H9 (cell line): Measurements from ENCODE around the gene TNKS1BP1. TPM values are rescaled to one million over a fixed set of nuclear protein-coding genes. Genes with fewer than 3 reads are reported as not detected.

ENCODE experiments used
- DNase-seq: peaks from one replicate; pipeline ENCODE4 v3.0.0-alpha.2; 2017
- H2AFZ ChIP-seq: one replicate; pipeline ENCODE4 v1.6.1; 2013; ENCODE audit warnings: mild to moderate bottlenecking, low read length, control low read depth, moderate library complexity
- H2AK5ac ChIP-seq: 2 replicates; pipeline ENCODE4 v1.6.1; 2013; ENCODE audit warnings: low read length, control low read depth, mixed read lengths; ENCODE audit not compliant: insufficient read length
- H2BK120ac ChIP-seq: one replicate; pipeline ENCODE4 v1.6.1; 2013; ENCODE audit warnings: low read depth, mild to moderate bottlenecking, low read length, control low read depth, inconsistent platforms; ENCODE audit not compliant: poor library complexity, severe bottlenecking
- H2BK12ac ChIP-seq: 2 replicates; pipeline ENCODE4 v1.6.1; 2013; ENCODE audit warnings: low read length, control low read depth, mixed read lengths, low read depth; ENCODE audit not compliant: insufficient read length
- H2BK15ac ChIP-seq: 2 replicates; pipeline ENCODE4 v1.6.1; 2013; ENCODE audit warnings: low read depth, low read length, control low read depth
- H2BK20ac ChIP-seq: one replicate; pipeline ENCODE4 v1.6.1; 2013; ENCODE audit warnings: low read depth, mild to moderate bottlenecking, low read length, control low read depth, inconsistent platforms; ENCODE audit not compliant: poor library complexity, severe bottlenecking
- H2BK5ac ChIP-seq: 2 replicates; pipeline ENCODE4 v1.6.1; 2013; ENCODE audit warnings: low read length, control low read depth, mixed read lengths; ENCODE audit not compliant: insufficient read length
- H3K14ac ChIP-seq: 2 replicates; pipeline ENCODE4 v1.6.1; 2013; ENCODE audit warnings: low read length, control low read depth; ENCODE audit not compliant: insufficient read depth
- H3K18ac ChIP-seq: 2 replicates; pipeline ENCODE4 v1.6.1; 2013; ENCODE audit warnings: low read depth, mild to moderate bottlenecking, mixed read lengths, low read length, control low read depth; ENCODE audit not compliant: insufficient read length
- H3K23ac ChIP-seq: 2 replicates; pipeline ENCODE4 v1.6.1; 2013; ENCODE audit warnings: low read length, control low read depth, mixed read lengths, low read depth; ENCODE audit not compliant: insufficient read length
- H3K23me2 ChIP-seq: 2 replicates; pipeline ENCODE4 v1.6.1; 2013; ENCODE audit warnings: low read depth, mild to moderate bottlenecking, mixed read lengths, low read length, control low read depth; ENCODE audit not compliant: insufficient read length, poor library complexity, severe bottlenecking
- H3K27ac ChIP-seq: 2 replicates; pipeline ENCODE4 v1.5.1; 2013; ENCODE audit warnings: low read length, control low read depth, mixed read lengths, low read depth; ENCODE audit not compliant: insufficient read length
- H3K27me3 ChIP-seq: 2 replicates; pipeline ENCODE4 v1.6.1; 2013; ENCODE audit warnings: low read length, control low read depth, inconsistent platforms; ENCODE audit not compliant: insufficient read depth
- H3K4ac ChIP-seq: 2 replicates; pipeline ENCODE4 v1.6.1; 2013; ENCODE audit warnings: low read depth, mild to moderate bottlenecking, control low read depth, inconsistent platforms, low read length, moderate library complexity
- H3K4me1 ChIP-seq: 2 replicates; pipeline ENCODE4 v1.6.1; 2013; ENCODE audit warnings: low read length, control low read depth, inconsistent platforms; ENCODE audit not compliant: insufficient read depth
- H3K4me2 ChIP-seq: 2 replicates; pipeline ENCODE4 v1.6.1; 2013; ENCODE audit warnings: low read length, control low read depth, mixed read lengths; ENCODE audit not compliant: insufficient read length, insufficient read depth
- H3K56ac ChIP-seq: 2 replicates; pipeline ENCODE4 v1.6.1; 2013; ENCODE audit warnings: low read depth, mild to moderate bottlenecking, mixed read lengths, low read length, control low read depth; ENCODE audit not compliant: insufficient read length
- H3K79me1 ChIP-seq: 2 replicates; pipeline ENCODE4 v1.6.1; 2013; ENCODE audit warnings: low read depth, mild to moderate bottlenecking, moderate library complexity, low read length, control low read depth, inconsistent platforms; ENCODE audit not compliant: insufficient read depth, poor library complexity, severe bottlenecking
- H3K79me2 ChIP-seq: 2 replicates; pipeline ENCODE4 v1.6.1; 2013; ENCODE audit warnings: low read length, control low read depth, inconsistent platforms; ENCODE audit not compliant: insufficient read depth
- H3K9ac ChIP-seq: 2 replicates; pipeline ENCODE4 v1.6.1; 2013; ENCODE audit warnings: low read length, control low read depth, mixed read lengths; ENCODE audit not compliant: insufficient read length; ENCODE audit errors: extremely low read depth
- H3K9me3 ChIP-seq: one replicate; pipeline ENCODE4 v1.6.1; 2013; ENCODE audit warnings: low read depth, low read length, inconsistent platforms; ENCODE audit not compliant: control insufficient read depth
- H3T11ph ChIP-seq: one replicate; pipeline ENCODE4 v1.6.1; 2013; ENCODE audit warnings: mild to moderate bottlenecking, low read length, control low read depth, inconsistent platforms
- H4K20me1 ChIP-seq: one replicate; pipeline ENCODE4 v1.6.1; 2013; ENCODE audit not compliant: control insufficient read depth, insufficient read length, insufficient read depth
- H4K5ac ChIP-seq: 2 replicates; pipeline ENCODE4 v1.6.1; 2013; ENCODE audit warnings: low read depth, mild to moderate bottlenecking, mixed read lengths, low read length, control low read depth; ENCODE audit not compliant: insufficient read length
- H4K8ac ChIP-seq: replicated peaks from 2 replicates; pipeline ENCODE4 v1.6.1; 2013; ENCODE audit warnings: low read length, control low read depth, mixed read lengths, low read depth; ENCODE audit not compliant: insufficient read length
- H4K91ac ChIP-seq: 2 replicates; pipeline ENCODE4 v1.6.1; 2013; ENCODE audit warnings: low read depth, mild to moderate bottlenecking, moderate library complexity, mixed read lengths, low read length, control low read depth; ENCODE audit not compliant: insufficient read length
- H3K27ac Mint-ChIP-seq, 3 experiments: 2 replicates in 2 of 3; 3 replicates in 1 of 3; pipeline ENCODE4 v1.8.0; 2020 to 2021; ENCODE audit warnings: mixed read lengths in 3 of 3, mild to moderate bottlenecking in 1 of 3, moderate library complexity in 1 of 3
- H3K27me3 Mint-ChIP-seq: 2 replicates; pipeline ENCODE4 v1.8.0; 2021; ENCODE audit warnings: low read depth, mild to moderate bottlenecking, moderate library complexity, mixed read lengths
- H3K36me3 Mint-ChIP-seq, 3 experiments: 2 replicates in 2 of 3; 3 replicates in 1 of 3; pipeline ENCODE4 v1.8.0; 2020 to 2021; ENCODE audit warnings: low read depth in 3 of 3, mixed read lengths in 3 of 3; ENCODE audit not compliant: insufficient read depth in 1 of 3
- H3K4me1 Mint-ChIP-seq, 2 experiments: 2 replicates each; pipeline ENCODE4 v1.8.0; 2020; ENCODE audit warnings: mixed read lengths in 2 of 2
- H3K4me3 Mint-ChIP-seq, 2 experiments: 2 replicates in 1 of 2; 3 replicates in 1 of 2; pipeline ENCODE4 v1.8.0; 2020 to 2021; ENCODE audit warnings: mild to moderate bottlenecking in 2 of 2, mixed read lengths in 2 of 2, moderate library complexity in 1 of 2
- H3K9me3 Mint-ChIP-seq, 2 experiments: 2 replicates in 1 of 2; 3 replicates in 1 of 2; pipeline ENCODE4 v1.8.0; 2020; ENCODE audit warnings: mild to moderate bottlenecking in 2 of 2, mixed read lengths in 2 of 2, moderate library complexity in 1 of 2
- WGBS: extraction: QIAGEN DNeasy Blood & Tissue Kit; methylation state at CpG from one replicate; pipeline ENCODE4 v1.1.7; 2013; ENCODE audit warnings: missing lambda C conversion rate, low lambda C conversion rate, mixed read lengths; ENCODE audit not compliant: insufficient read length; ENCODE audit errors: extremely low coverage; 5-methylcytosine and 5-hydroxymethylcytosine counted together
- total RNA-seq: library from RNA; stranded (reverse); gene quantifications from 2 replicates; pipeline ENCODE4 v1.2.1, GENCODE V29; 2021
- TF ChIP-seq, protein P1 (sequence below): fragments of 200-600 bp; sonication (generic); conservative IDR thresholded peaks from 3 replicates; pipeline ENCODE4 v1.8.0; 2021; ENCODE audit warnings: antibody characterized with exemption, mild to moderate bottlenecking

Gene TNKS1BP1
- total RNA-seq, 1 experiment from 2014 or later, result 130 TPM

DNA sequence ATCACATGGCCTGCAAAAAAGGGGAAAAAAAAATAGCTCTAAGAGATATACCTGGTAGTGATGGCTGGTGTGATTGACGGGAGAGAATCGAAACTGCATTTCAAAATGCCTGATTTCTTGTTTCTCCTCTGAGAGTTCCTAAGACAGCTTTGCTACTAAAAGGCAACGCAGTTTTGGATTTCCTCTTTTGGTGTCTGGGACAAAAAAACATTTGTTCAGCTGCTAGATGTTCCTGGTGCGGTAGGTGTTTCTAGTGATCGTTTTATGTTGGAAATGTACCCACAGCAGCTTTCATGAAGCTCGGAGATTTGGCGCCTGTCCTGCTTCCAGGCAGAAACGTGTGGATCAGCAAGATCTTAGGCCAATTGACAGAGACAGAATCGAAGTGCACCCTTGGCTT is 31.5 kb upstream of the TNKS1BP1 start:
- Histone ChIP-seq H3K79me1 (no peaks in the 10 kb centered on the region), H3K4me1 (no peaks in the 10 kb centered on the region), H3K14ac (no peak overlapping the region), H3K56ac (no peak overlapping the region), H3K9ac (no peak overlapping the region), H2AK5ac (no peak overlapping the region), H2BK12ac (no peak overlapping the region), H3K23ac (no peak overlapping the region), H2BK20ac (no peak overlapping the region), H3K4me2 (no peak overlapping the region), H3K23me2 (no peaks in the 10 kb centered on the region), H4K20me1 (no peaks in the 10 kb centered on the region), H3K27me3 (no peaks in the 10 kb centered on the region), H2BK15ac (no peak overlapping the region), H4K5ac (no peak overlapping the region), H2AFZ (no peak overlapping the region), H4K91ac (no peak overlapping the region), H3T11ph (no peak overlapping the region), H2BK5ac (no peak overlapping the region), H3K4ac (no peak overlapping the region), H3K79me2 (no peaks in the 10 kb centered on the region), H4K8ac (no peak overlapping the region), H2BK120ac (no peak overlapping the region), H3K27ac (no peak overlapping the region), H3K9me3 (no peaks in the 10 kb centered on the region), H3K18ac (no peak overlapping the region)
- H3K36me3 Mint-ChIP-seq, result peaks cover 0 to 3% (median 0%) of the 10 kb centered on the region in 3 experiments; a peak in 1 of 7 replicates
- H3K4me3 Mint-ChIP-seq, result no peak overlapping the region
- H3K27ac Mint-ChIP-seq, result no peak overlapping the region
- TF ChIP-seq, protein P1, sequence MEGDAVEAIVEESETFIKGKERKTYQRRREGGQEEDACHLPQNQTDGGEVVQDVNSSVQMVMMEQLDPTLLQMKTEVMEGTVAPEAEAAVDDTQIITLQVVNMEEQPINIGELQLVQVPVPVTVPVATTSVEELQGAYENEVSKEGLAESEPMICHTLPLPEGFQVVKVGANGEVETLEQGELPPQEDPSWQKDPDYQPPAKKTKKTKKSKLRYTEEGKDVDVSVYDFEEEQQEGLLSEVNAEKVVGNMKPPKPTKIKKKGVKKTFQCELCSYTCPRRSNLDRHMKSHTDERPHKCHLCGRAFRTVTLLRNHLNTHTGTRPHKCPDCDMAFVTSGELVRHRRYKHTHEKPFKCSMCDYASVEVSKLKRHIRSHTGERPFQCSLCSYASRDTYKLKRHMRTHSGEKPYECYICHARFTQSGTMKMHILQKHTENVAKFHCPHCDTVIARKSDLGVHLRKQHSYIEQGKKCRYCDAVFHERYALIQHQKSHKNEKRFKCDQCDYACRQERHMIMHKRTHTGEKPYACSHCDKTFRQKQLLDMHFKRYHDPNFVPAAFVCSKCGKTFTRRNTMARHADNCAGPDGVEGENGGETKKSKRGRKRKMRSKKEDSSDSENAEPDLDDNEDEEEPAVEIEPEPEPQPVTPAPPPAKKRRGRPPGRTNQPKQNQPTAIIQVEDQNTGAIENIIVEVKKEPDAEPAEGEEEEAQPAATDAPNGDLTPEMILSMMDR, result no peak
- no CpG with 5 or more reads among the region's 9 CpGs for WGBS
- DNase-seq, result no peak
- H3K9me3 Mint-ChIP-seq, result peaks cover 3 to 4% of the 10 kb centered on the region in 2 experiments; a peak in 4 of 5 replicates
- H3K27me3 Mint-ChIP-seq, result peaks cover 12% of the 10 kb centered on the region
- peaks cover 30 to 36% of the 10 kb centered on the region in 2 experiments for H3K4me1 Mint-ChIP-seq
